Osteoblast (primary cell): Measurements from ENCODE around the gene SLC6A13. TPM values are rescaled to one million over a fixed set of nuclear protein-coding genes. Genes with fewer than 3 reads are reported as not detected.

ENCODE experiments used
- DNase-seq: peaks from one replicate; pipeline ENCODE4 v3.0.0; 2011; ENCODE audit warnings: low spot score, mixed read lengths; ENCODE audit not compliant: insufficient read length; ENCODE audit errors: missing footprints
- H2AFZ ChIP-seq: 2 replicates; pipeline ENCODE4 v1.6.0; 2011; ENCODE audit warnings: mild to moderate bottlenecking, low read length
- H3K27ac ChIP-seq: 2 replicates; pipeline ENCODE4 v1.5.1; 2011; ENCODE audit warnings: mild to moderate bottlenecking, low read depth, low read length, moderate library complexity
- H3K27me3 ChIP-seq: 2 replicates; pipeline ENCODE4 v1.6.0; 2012; ENCODE audit warnings: mild to moderate bottlenecking, control low read depth, inconsistent platforms, low read length, moderate library complexity; ENCODE audit not compliant: insufficient read depth
- H3K36me3 ChIP-seq: 2 replicates; pipeline ENCODE4 v1.5.1; 2011; ENCODE audit warnings: mild to moderate bottlenecking, low read length, control low read depth, moderate library complexity; ENCODE audit not compliant: insufficient read depth
- H3K4me1 ChIP-seq: 2 replicates; pipeline ENCODE4 v1.5.1; 2011; ENCODE audit warnings: mild to moderate bottlenecking, low read length, control low read depth, moderate library complexity; ENCODE audit not compliant: insufficient read depth
- H3K4me2 ChIP-seq: 2 replicates; pipeline ENCODE4 v1.6.0; 2011; ENCODE audit warnings: mild to moderate bottlenecking, low read length; ENCODE audit not compliant: insufficient read depth
- H3K4me3 ChIP-seq: fragments of 200-600 bp; sonication (generic); 3 replicates; pipeline ENCODE4 v1.5.1; 2012; ENCODE audit warnings: mild to moderate bottlenecking, low read length, inconsistent platforms; ENCODE audit not compliant: insufficient read depth
- H3K79me2 ChIP-seq: 2 replicates; pipeline ENCODE4 v1.6.0; 2012; ENCODE audit warnings: mild to moderate bottlenecking, low read length, control low read depth, inconsistent platforms; ENCODE audit not compliant: insufficient read depth
- H3K9me3 ChIP-seq: 2 replicates; pipeline ENCODE4 v1.5.1; 2011; ENCODE audit warnings: low read depth, low read length, control low read depth
- H4K20me1 ChIP-seq: 2 replicates; pipeline ENCODE4 v1.6.0; 2012; ENCODE audit warnings: mild to moderate bottlenecking, low read length, control low read depth; ENCODE audit not compliant: insufficient read depth
- CTCF ChIP-seq: IDR thresholded peaks from 2 replicates; pipeline ENCODE4 v1.5.1; 2011; ENCODE audit warnings: mild to moderate bottlenecking, low read depth, low read length, moderate library complexity; ENCODE audit errors: extremely low read depth
- total RNA-seq: library from RNA; depleted of rRNA; stranded (reverse); fragments of >200 nt; gene quantifications from 2 replicates; pipeline ENCODE4 v1.2.3, GENCODE V29; 2012

The SLC6A13 gene
- total RNA-seq, 1 donor = not detected

- no peak overlapping the region for H3K4me3 ChIP-seq
- peaks cover 13% of the 10 kb centered on the region for H3K27me3 ChIP-seq
- DNase-seq = peak; percentile 98
- peaks cover 10% of the 10 kb centered on the region for H3K4me1 ChIP-seq
- no peaks in the 10 kb centered on the region for H4K20me1 ChIP-seq
- peak overlapping the region; percentile 51 for H3K4me2 ChIP-seq
- no peaks in the 10 kb centered on the region for H3K79me2 ChIP-seq
- no peak overlapping the region for H3K27ac ChIP-seq
- peak overlapping the region; percentile 65 for H2AFZ ChIP-seq
- H3K9me3 ChIP-seq = no peaks in the 10 kb centered on the region
- no peak for TF ChIP-seq CTCF
- H3K36me3 ChIP-seq = no peaks in the 10 kb centered on the region
Observed at GRCh38 chr12:176321-177181, 86.1 kb downstream of the SLC6A13 start.

GRCh38 chr12:175759-176158 lies 86.9 kb downstream of the SLC6A13 start:
- TF ChIP-seq CTCF = no peak
- Histone ChIP-seq H3K9me3 (no peaks in the 10 kb centered on the region), H4K20me1 (no peaks in the 10 kb centered on the region), H3K27ac (no peak overlapping the region), H3K4me2 (no peak overlapping the region), H3K4me3 (no peak overlapping the region), H2AFZ (no peak overlapping the region), H3K4me1 (peaks cover 10% of the 10 kb centered on the region), H3K36me3 (no peaks in the 10 kb centered on the region), H3K27me3 (peaks cover 13% of the 10 kb centered on the region), H3K79me2 (no peaks in the 10 kb centered on the region)
- DNase-seq = no peak

DNA sequence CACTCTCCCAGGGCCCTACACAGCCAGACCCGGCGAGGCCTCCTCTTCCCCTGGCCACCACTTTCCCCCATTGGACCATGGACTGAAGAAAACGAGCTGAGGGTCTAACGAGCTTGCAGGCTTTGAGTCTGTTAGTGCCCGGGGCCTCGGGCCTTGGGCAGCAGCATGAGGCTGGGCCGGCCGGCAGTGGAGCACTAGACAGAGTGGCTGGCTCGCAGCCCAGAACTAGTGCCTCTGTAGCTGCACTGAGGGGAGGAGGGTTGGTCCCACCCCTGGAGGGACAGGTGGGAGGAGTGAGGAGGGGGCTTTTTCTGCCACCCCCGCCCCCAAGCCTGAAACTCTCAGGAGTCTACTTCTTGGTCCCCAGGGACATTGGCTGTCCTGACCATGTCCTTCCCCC lies 87.4 kb downstream of the SLC6A13 start:
- TF ChIP-seq CTCF = no peak

DNA sequence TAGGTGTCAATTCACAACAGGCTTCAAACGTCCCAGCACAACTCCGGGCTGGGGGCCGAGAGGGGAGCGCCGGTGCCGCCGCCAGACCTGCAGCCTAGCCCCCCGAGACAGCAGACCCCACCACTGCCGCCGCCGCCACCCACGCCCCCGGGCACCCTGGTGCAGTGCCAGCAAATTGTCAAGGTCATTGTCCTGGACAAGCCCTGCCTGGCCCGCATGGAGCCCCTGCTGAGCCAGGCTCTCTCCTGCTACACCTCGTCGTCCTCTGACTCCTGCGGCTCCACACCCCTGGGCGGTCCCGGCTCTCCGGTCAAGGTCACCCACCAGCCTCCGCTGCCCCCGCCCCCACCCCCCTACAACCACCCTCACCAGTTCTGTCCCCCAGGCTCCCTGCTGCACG lies 88.0 kb downstream of the SLC6A13 start:
- Histone ChIP-seq H2AFZ (no peak overlapping the region), H4K20me1 (no peaks in the 10 kb centered on the region), H3K27me3 (peaks cover 13% of the 10 kb centered on the region), H3K4me2 (no peak overlapping the region), H3K27ac (no peak overlapping the region), H3K36me3 (no peaks in the 10 kb centered on the region), H3K9me3 (no peaks in the 10 kb centered on the region), H3K4me3 (no peak overlapping the region), H3K4me1 (peaks cover 10% of the 10 kb centered on the region), H3K79me2 (no peaks in the 10 kb centered on the region)
- DNase-seq = no peak
- no peak for TF ChIP-seq CTCF

More for the DNA sequence above, 87.4 kb downstream of the SLC6A13 start:
- H4K20me1 ChIP-seq = no peaks in the 10 kb centered on the region
- no peak overlapping the region for H3K4me3 ChIP-seq
- H2AFZ ChIP-seq = no peak overlapping the region
- no peak overlapping the region for H3K4me2 ChIP-seq
- no peaks in the 10 kb centered on the region for H3K9me3 ChIP-seq
- no peaks in the 10 kb centered on the region for H3K36me3 ChIP-seq
- no peak overlapping the region for H3K27ac ChIP-seq
- no peaks in the 10 kb centered on the region for H3K79me2 ChIP-seq
- H3K4me1 ChIP-seq = peaks cover 10% of the 10 kb centered on the region
- no peak for DNase-seq
- H3K27me3 ChIP-seq = peaks cover 13% of the 10 kb centered on the region
